Measurements from ENCODE around the gene CEP85L.

The CEP85L gene

GRCh38 chr6:118546164-118546879, 105.1 kb downstream of the CEP85L start:
- Histone ChIP-seq H3K9ac (ENCODE audit: low read depth, low read length) (no peak overlapping the region), H3K9me3 (ENCODE audit: control insufficient read depth, insufficient read depth, low read length) (no peaks in the 10 kb centered on the region), H3K4me3 (ENCODE audit: low read depth, low read length) (no peak overlapping the region), H3K36me3 (ENCODE audit: control insufficient read depth, insufficient read depth, low read length) (no peaks in the 10 kb centered on the region), H3K4me1 (ENCODE audit: control insufficient read depth, insufficient read depth, low read length) (no peaks in the 10 kb centered on the region), H3K27me3 (ENCODE audit: control insufficient read depth, insufficient read depth, low read length) (no peaks in the 10 kb centered on the region)

DNA sequence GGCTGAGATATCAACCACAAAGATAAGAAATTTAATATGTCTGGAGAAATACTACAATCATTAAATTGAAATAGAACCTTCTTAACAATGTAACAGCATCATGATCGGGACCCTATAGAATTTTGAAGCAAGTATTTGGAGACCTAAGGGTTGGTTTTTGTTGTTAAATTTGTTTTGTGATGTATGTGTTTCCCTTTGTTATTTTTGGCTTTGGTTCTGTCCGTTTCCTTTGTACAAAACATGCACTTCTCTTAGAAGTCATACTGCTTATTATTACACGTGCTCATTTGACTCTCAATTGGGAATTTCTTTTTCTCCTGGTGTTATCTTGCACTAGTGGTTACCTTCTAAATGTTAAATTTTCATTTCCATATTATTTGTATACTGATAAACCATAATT, 107.3 kb downstream of the CEP85L start:
- no peaks in the 10 kb centered on the region for H3K27me3 ChIP-seq (ENCODE audit: control insufficient read depth, insufficient read depth, low read length)
- H3K9me3 ChIP-seq (ENCODE audit: control insufficient read depth, insufficient read depth, low read length): no peaks in the 10 kb centered on the region
- H3K9ac ChIP-seq (ENCODE audit: low read depth, low read length): no peak overlapping the region
- no peak overlapping the region for H3K4me3 ChIP-seq (ENCODE audit: low read depth, low read length)
- no peaks in the 10 kb centered on the region for H3K4me1 ChIP-seq (ENCODE audit: control insufficient read depth, insufficient read depth, low read length)
- no peaks in the 10 kb centered on the region for H3K36me3 ChIP-seq (ENCODE audit: control insufficient read depth, insufficient read depth, low read length)

DNA sequence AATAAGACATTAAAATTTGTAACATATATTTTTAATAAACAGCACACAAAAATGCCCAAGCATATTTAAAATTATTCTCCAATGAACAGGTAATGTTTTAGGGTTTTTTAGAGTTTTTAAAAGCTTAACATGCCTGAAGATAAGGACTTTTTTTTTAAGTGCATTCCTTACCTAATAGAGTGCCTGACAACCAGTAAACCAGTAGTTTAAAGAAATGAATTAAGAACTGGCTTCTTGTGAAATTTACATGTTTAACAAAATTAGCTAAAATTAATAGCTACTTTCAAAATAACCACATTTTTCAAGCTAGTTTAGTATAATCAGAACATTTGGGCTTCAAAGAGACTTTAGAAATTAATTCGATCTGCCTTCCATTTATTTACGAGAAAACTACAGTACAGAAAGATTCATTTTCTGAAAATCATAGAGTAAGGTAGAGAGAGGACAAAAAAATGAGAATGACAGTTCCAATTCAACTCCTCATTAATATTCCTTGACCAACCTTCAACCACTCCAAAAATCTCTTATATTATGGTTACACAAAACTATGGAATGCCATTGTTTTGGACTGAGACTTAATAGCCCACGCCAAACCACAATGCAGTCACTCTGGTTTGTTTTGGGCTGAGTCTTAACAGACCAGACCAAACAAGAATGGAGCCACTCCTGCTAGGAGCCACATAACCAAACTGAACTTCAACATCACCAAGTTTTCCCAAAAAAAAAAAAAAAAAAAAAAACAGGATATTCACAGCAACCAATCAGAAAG, 109.0 kb downstream of the CEP85L start:
- no peak overlapping the region for H3K9ac ChIP-seq (ENCODE audit: low read depth, low read length)
- no peaks in the 10 kb centered on the region for H3K36me3 ChIP-seq (ENCODE audit: control insufficient read depth, insufficient read depth, low read length)
- no peaks in the 10 kb centered on the region for H3K9me3 ChIP-seq (ENCODE audit: control insufficient read depth, insufficient read depth, low read length)
- no peaks in the 10 kb centered on the region for H3K4me1 ChIP-seq (ENCODE audit: control insufficient read depth, insufficient read depth, low read length)
- no peaks in the 10 kb centered on the region for H3K27me3 ChIP-seq (ENCODE audit: control insufficient read depth, insufficient read depth, low read length)
- no peak overlapping the region for H3K4me3 ChIP-seq (ENCODE audit: low read depth, low read length)

- Histone ChIP-seq H3K9me3 (ENCODE audit: control insufficient read depth, insufficient read depth, low read length) (no peaks in the 10 kb centered on the region), H3K27me3 (ENCODE audit: control insufficient read depth, insufficient read depth, low read length) (no peaks in the 10 kb centered on the region), H3K4me1 (ENCODE audit: control insufficient read depth, insufficient read depth, low read length) (no peaks in the 10 kb centered on the region), H3K4me3 (ENCODE audit: low read depth, low read length) (no peak overlapping the region), H3K9ac (ENCODE audit: low read depth, low read length) (no peak overlapping the region), H3K36me3 (ENCODE audit: control insufficient read depth, insufficient read depth, low read length) (no peaks in the 10 kb centered on the region)
Observed at GRCh38 chr6:118537574-118537973, 113.8 kb downstream of the CEP85L start.

DNA sequence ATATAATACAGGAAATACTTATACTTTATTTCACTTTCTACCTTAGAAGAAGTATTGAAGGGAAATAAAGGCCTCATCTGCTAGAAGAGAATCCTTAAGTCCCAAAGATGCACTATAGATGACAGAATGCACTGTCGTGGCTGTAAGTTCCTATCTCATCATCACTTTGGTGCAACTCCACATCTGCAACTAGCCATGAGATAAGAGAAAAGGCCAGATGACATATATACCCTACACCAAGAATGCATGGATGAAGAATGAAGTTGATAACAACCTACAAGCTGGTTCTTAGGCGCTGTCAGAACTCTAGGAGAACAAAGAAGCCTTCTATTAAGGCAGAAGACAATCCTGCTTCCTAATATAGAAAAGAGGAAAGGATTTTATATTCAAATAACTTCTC, 114.9 kb downstream of the CEP85L start:
- no peak overlapping the region for H3K9ac ChIP-seq (ENCODE audit: low read depth, low read length)
- no peaks in the 10 kb centered on the region for H3K4me1 ChIP-seq (ENCODE audit: control insufficient read depth, insufficient read depth, low read length)
- no peaks in the 10 kb centered on the region for H3K9me3 ChIP-seq (ENCODE audit: control insufficient read depth, insufficient read depth, low read length)
- no peaks in the 10 kb centered on the region for H3K27me3 ChIP-seq (ENCODE audit: control insufficient read depth, insufficient read depth, low read length)
- no peaks in the 10 kb centered on the region for H3K36me3 ChIP-seq (ENCODE audit: control insufficient read depth, insufficient read depth, low read length)
- no peak overlapping the region for H3K4me3 ChIP-seq (ENCODE audit: low read depth, low read length)

DNA sequence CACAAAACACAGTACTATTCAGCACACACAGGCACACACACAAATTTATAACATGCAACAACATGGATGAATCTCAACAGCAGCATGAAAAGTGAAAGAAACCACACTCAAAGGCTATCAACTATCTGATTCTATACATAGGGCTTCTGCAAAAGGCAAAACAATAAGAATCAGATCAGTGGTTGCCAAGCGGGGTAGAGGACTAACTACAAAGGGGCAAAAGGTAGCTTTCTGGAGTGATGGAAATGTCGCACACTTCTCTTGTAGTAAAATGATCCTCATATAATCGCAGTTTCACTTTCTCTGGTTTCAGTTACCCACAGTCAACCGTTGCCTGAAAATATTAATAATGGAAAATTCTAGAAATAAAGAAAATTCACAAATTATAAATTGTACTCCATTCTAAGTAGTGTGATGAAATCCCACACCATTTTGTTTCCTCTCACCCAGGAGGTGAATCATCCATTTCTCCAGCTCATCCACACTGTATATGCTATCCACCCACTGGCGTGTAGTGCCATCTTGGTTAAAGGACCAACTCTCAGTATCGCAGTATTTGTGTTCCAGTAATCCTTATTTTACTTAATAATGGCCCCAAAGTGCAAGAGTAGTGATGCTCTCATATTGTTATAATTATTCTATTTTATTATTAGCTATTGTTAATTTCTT, 116.1 kb downstream of the CEP85L start:
- Histone ChIP-seq H3K4me3 (ENCODE audit: low read depth, low read length) (no peak overlapping the region), H3K36me3 (ENCODE audit: control insufficient read depth, insufficient read depth, low read length) (no peaks in the 10 kb centered on the region), H3K4me1 (ENCODE audit: control insufficient read depth, insufficient read depth, low read length) (no peaks in the 10 kb centered on the region), H3K9ac (ENCODE audit: low read depth, low read length) (no peak overlapping the region), H3K9me3 (ENCODE audit: control insufficient read depth, insufficient read depth, low read length) (no peaks in the 10 kb centered on the region), H3K27me3 (ENCODE audit: control insufficient read depth, insufficient read depth, low read length) (no peaks in the 10 kb centered on the region)

GRCh38 chr6:118530942-118531341, 120.4 kb downstream of the CEP85L start:
- Histone ChIP-seq H3K36me3 (ENCODE audit: control insufficient read depth, insufficient read depth, low read length) (no peaks in the 10 kb centered on the region), H3K9ac (ENCODE audit: low read depth, low read length) (no peak overlapping the region), H3K4me1 (ENCODE audit: control insufficient read depth, insufficient read depth, low read length) (no peaks in the 10 kb centered on the region), H3K4me3 (ENCODE audit: low read depth, low read length) (no peak overlapping the region), H3K27me3 (ENCODE audit: control insufficient read depth, insufficient read depth, low read length) (no peaks in the 10 kb centered on the region), H3K9me3 (ENCODE audit: control insufficient read depth, insufficient read depth, low read length) (no peaks in the 10 kb centered on the region)

DNA sequence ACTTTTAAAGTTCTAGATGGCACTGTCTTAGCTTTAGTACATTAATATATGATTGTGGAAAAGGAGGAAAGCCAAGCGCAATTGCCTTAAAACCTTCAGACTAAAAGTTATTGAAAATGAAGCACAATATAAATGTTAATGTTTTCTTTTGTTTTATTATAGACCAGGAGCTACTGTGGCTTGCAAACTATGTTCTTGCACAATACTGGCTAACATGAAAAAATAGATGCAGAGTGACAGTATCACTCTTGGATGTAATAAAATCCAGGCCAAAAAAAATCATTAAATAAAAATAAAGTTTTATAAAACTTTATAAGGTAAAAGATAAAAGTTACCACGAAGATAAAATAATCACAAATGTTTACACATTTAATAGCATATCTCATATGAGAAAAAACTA, 121.6 kb downstream of the CEP85L start:
- Histone ChIP-seq H3K9me3 (ENCODE audit: control insufficient read depth, insufficient read depth, low read length) (no peaks in the 10 kb centered on the region), H3K9ac (ENCODE audit: low read depth, low read length) (no peak overlapping the region), H3K4me1 (ENCODE audit: control insufficient read depth, insufficient read depth, low read length) (no peaks in the 10 kb centered on the region), H3K36me3 (ENCODE audit: control insufficient read depth, insufficient read depth, low read length) (no peaks in the 10 kb centered on the region), H3K27me3 (ENCODE audit: control insufficient read depth, insufficient read depth, low read length) (no peaks in the 10 kb centered on the region), H3K4me3 (ENCODE audit: low read depth, low read length) (no peak overlapping the region)

- Histone ChIP-seq H3K4me3 (ENCODE audit: low read depth, low read length) (no peak overlapping the region), H3K36me3 (ENCODE audit: control insufficient read depth, insufficient read depth, low read length) (no peaks in the 10 kb centered on the region), H3K9ac (ENCODE audit: low read depth, low read length) (no peak overlapping the region)
Observed at GRCh38 chr6:118528129-118528528, 123.3 kb downstream of the CEP85L start.

DNA sequence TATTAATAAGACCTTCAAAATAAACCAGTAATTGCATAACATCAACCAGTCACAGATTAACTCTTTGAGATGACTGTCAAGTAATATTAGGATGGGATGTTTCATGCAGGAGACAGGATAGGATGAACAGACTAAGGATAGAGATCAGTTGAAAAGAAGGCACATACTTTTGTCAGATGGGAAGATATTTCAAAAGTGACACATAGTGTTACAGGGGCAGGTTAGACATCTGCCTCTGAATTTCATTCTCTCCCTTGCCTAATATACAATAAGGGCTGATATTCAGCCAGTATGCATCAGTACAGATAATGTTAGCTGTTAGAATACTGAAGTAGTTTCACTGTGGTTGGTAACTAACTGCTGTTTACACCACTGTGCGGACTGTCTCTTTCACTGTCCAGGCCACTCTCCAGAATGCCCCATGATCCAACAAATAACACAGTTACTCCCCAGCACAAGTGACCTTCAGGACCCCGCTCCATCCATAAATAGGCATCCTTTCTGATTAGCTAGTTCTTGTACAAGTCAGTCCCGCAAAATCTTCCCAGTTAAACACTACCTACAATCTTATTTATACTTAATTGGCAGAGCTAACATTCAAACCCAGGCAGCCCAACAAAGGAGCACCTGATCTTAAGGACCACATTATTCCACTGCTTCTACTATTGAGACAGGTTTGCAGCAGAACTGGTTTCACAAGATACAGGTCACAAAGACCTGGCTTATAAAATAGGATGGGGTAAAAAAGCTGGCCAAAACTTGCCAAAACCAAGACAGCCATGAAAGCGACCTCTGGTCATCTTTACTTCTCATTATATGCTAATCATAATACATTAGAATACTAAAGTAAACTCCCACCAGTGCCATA, 125.2 kb downstream of the CEP85L start:
- Histone ChIP-seq H3K27me3 (ENCODE audit: control insufficient read depth, insufficient read depth, low read length) (no peaks in the 10 kb centered on the region), H3K36me3 (ENCODE audit: control insufficient read depth, insufficient read depth, low read length) (no peaks in the 10 kb centered on the region), H3K4me1 (ENCODE audit: control insufficient read depth, insufficient read depth, low read length) (no peaks in the 10 kb centered on the region), H3K4me3 (ENCODE audit: low read depth, low read length) (no peak overlapping the region), H3K9me3 (ENCODE audit: control insufficient read depth, insufficient read depth, low read length) (no peaks in the 10 kb centered on the region), H3K9ac (ENCODE audit: low read depth, low read length) (no peak overlapping the region)

More at GRCh38 chr6:118528129-118528528, 123.3 kb downstream of the CEP85L start:
- H3K9me3 ChIP-seq (ENCODE audit: control insufficient read depth, insufficient read depth, low read length): no peaks in the 10 kb centered on the region
- no peaks in the 10 kb centered on the region for H3K4me1 ChIP-seq (ENCODE audit: control insufficient read depth, insufficient read depth, low read length)
- H3K27me3 ChIP-seq (ENCODE audit: control insufficient read depth, insufficient read depth, low read length): no peaks in the 10 kb centered on the region

GRCh38 chr6:118524686-118525085, 126.7 kb downstream of the CEP85L start:
- no peaks in the 10 kb centered on the region for H3K36me3 ChIP-seq (ENCODE audit: control insufficient read depth, insufficient read depth, low read length)
- no peaks in the 10 kb centered on the region for H3K9me3 ChIP-seq (ENCODE audit: control insufficient read depth, insufficient read depth, low read length)
- no peaks in the 10 kb centered on the region for H3K27me3 ChIP-seq (ENCODE audit: control insufficient read depth, insufficient read depth, low read length)
- no peak overlapping the region for H3K4me3 ChIP-seq (ENCODE audit: low read depth, low read length)
- H3K4me1 ChIP-seq (ENCODE audit: control insufficient read depth, insufficient read depth, low read length): no peaks in the 10 kb centered on the region
- H3K9ac ChIP-seq (ENCODE audit: low read depth, low read length): no peak overlapping the region

Measured in iPS-15b (cell line).